Immature natural killer cell (primary cell): ENCODE results near the gene JAG2. TPM values are rescaled to one million over a fixed set of nuclear protein-coding genes. Genes with fewer than 3 reads are reported as not detected.

Experiments
- DNase-seq, 3 donors: peaks; one replicate each; pipeline ENCODE4 v3.0.0; 2022; ENCODE audit warnings: mixed read lengths in 1 of 3
- H3K27ac Mint-ChIP-seq, 6 donors: one replicate each; pipeline ENCODE4 v1.8.0; 2020; ENCODE audit warnings: mixed read lengths in 6 of 6, mild to moderate bottlenecking in 5 of 6, inconsistent platforms in 4 of 6, moderate library complexity in 3 of 6
- H3K27me3 Mint-ChIP-seq, 3 donors: one replicate each; pipeline ENCODE4 v1.8.0; 2020 to 2021; ENCODE audit warnings: low read depth in 3 of 3, mild to moderate bottlenecking in 3 of 3, mixed read lengths in 3 of 3, moderate library complexity in 3 of 3, inconsistent platforms in 1 of 3
- H3K36me3 Mint-ChIP-seq, 3 donors: one replicate each; pipeline ENCODE4 v1.8.0; 2020; ENCODE audit warnings: mixed read lengths in 3 of 3, inconsistent platforms in 2 of 3, mild to moderate bottlenecking in 2 of 3
- H3K4me1 Mint-ChIP-seq, 2 donors: one replicate each; pipeline ENCODE4 v1.8.0; 2020; ENCODE audit warnings: inconsistent platforms in 2 of 2, mild to moderate bottlenecking in 2 of 2, mixed read lengths in 2 of 2, moderate library complexity in 1 of 2
- H3K4me3 Mint-ChIP-seq, 5 donors: one replicate each; pipeline ENCODE4 v1.8.0; 2020; ENCODE audit warnings: mild to moderate bottlenecking in 5 of 5, mixed read lengths in 5 of 5, inconsistent platforms in 3 of 5, moderate library complexity in 3 of 5
- H3K9me3 Mint-ChIP-seq, 6 donors: one replicate each; pipeline ENCODE4 v1.8.0; 2020; ENCODE audit warnings: mild to moderate bottlenecking in 6 of 6, mixed read lengths in 6 of 6, inconsistent platforms in 4 of 6, moderate library complexity in 3 of 6
- polyA plus RNA-seq, 3 donors: library from polyadenylated mRNA; unstranded; fragments of 300-500 nt; fragmentation: Illumina TruSeq; gene quantifications; one replicate each; pipeline ENCODE4 v1.2.3, GENCODE V29; 2021

Gene JAG2
- polyA plus RNA-seq, 3 donors from 2014 or later, result 0.17 to 0.39 TPM; not detected in 1

DNA sequence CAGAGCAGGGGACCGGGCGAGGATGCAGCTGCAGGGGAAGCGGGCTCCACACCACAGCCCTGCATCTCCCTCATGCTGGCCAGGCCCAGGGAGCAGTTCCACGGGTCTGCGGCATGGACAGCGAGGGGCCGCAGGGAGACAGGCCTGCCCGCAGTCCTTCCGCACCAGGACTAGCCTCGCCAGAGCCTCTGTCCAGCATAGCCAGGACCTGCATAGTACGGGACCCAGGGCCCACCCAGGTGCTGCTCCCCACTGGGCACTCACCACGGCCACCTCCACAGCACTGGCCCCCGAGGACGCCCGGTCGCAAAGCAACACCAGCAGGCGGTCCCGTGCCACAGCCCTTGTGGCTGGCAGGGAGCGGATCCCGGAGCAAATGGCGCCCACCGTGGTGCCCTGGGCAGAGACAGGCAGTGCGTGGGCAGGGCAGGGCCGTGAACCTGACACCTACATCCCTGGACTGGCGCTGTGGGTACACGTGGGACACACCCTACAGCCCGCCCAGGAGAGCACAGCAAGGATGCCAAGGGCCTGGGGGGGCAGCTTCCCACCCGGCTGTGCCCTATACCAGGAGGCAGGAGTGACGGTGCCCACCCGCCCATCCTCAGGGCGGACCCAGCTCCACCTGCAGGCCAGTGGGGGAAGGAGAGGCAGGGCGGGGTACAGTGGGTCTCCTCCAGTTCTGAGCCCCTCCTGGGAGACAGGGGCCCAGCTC, 23.8 kb downstream of the JAG2 start:
- Mint-ChIP-seq H3K27me3 (peaks cover 0 to 3% (median 0%) of the 10 kb centered on the region in 3 donors), H3K4me3 (no peak overlapping the region), H3K36me3 (peaks cover 3 to 10% (median 5%) of the 10 kb centered on the region in 3 donors), H3K4me1 (no peaks in the 10 kb centered on the region), H3K9me3 (peaks cover 0 to 6% (median 0%) of the 10 kb centered on the region in 6 donors), H3K27ac (no peak overlapping the region)
- no peak for DNase-seq

DNA sequence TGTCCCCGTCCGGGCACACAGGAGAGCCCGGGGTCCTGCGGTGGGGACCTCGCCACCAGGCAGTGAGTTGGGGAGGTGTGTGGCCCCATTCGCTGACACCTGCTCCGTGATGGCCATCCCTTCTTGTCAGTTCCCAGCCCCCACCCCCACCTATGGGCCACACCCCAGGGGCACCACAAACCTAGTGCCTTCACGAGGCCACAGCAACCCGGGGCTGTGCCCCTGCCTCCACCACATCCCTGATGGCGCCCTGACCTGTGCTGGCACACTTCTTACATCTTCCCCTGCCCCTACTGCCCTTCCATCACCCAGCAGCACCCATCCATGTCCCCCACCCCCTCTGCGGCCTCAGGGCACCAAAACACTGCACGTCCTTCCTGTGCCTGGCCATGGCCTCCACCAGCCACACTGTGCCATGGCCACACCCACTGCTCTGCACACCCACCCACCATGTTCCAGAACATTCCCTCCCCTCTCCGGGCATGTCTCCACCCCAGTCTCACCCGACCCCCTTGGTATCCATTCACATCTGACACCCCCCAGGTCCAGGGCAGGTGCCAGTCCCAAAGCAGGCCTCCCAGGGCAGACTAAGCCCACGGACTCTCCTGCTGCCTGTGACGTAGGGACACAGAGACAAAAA, 24.4 kb downstream of the JAG2 start:
- peaks cover 0 to 6% (median 0%) of the 10 kb centered on the region in 6 donors for H3K9me3 Mint-ChIP-seq
- DNase-seq, result no peak
- H3K4me3 Mint-ChIP-seq, result no peak overlapping the region
- no peaks in the 10 kb centered on the region for H3K4me1 Mint-ChIP-seq
- peaks cover 3 to 10% (median 5%) of the 10 kb centered on the region in 3 donors for H3K36me3 Mint-ChIP-seq
- H3K27ac Mint-ChIP-seq, result no peak overlapping the region
- peaks cover 0 to 3% (median 0%) of the 10 kb centered on the region in 3 donors for H3K27me3 Mint-ChIP-seq

DNA sequence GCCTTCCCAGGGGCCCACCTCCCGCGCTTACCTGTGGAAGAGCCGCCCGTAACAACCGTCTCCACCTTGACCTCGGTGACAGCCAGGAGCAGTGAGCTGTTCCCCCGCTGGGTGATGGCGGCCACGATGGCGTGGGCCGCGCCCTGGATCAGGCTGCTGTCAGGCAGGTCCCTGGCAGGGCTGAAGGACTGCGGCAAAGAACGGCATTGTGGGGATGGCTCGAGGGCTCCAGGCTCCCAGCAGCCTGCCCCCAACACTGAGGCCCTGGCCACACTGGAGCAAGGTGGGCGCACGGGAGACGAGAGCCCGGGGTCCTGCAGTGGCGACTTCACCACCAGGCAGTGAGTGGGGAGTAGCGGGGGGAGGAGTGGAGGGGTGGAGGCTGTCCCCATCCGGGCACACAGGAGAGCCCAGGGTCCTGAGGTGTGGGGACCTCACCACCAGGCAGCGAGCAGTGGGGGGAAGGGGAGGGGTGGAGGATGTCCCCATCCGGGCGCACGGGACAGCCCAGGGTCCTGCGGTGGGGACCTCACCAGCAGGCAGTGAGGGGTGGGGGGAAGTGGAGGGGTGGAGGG, 25.0 kb downstream of the JAG2 start:
- Mint-ChIP-seq H3K27ac (no peak overlapping the region), H3K9me3 (peaks cover 0 to 6% (median 0%) of the 10 kb centered on the region in 6 donors), H3K4me1 (no peaks in the 10 kb centered on the region), H3K4me3 (no peak overlapping the region), H3K27me3 (peaks cover 0 to 3% (median 0%) of the 10 kb centered on the region in 3 donors), H3K36me3 (peaks cover 3 to 10% (median 5%) of the 10 kb centered on the region in 3 donors)
- no peak for DNase-seq

DNA sequence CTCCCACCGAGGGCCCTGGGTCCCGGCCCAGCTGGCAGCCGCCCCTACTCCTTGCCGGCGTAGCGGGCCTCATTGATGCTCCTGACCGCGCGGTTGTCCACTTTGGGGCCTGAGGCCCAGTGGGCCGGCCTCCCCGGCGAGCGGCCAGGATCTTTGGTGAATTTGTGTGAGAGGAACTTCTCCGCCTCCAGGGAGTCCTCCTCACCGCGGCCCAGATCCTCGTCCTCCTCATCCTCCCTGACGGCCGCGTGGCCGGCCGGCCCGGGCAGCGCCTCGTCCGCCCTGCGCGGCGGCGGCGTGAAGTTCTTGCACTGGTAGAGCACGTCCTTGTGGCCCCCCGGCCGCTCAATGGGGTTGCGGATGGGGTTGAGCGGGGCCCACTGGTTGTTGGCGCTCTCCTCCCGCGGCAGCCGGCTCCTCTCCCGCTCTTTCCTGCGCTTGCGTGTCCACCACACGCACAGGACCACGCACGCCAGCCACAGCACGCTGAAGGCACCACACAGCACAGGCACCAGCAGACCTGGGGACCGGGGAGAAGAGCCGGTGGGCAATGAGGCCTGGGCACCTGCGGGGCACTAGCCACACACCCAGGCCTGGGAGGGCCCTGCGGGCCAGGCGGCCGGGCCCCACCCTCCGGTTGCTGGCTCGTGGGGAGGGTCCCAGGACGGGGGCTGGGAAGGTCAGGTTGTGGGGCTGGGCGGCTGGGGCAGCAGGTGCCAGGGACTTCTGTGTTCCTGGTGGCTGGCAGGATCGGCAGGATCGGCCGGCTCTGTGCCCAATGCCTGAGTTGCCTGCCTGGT, 25.7 kb downstream of the JAG2 start:
- H3K27me3 Mint-ChIP-seq, result peaks cover 0 to 3% (median 0%) of the 10 kb centered on the region in 3 donors
- H3K4me3 Mint-ChIP-seq, result no peak overlapping the region
- no peak overlapping the region for H3K27ac Mint-ChIP-seq
- H3K9me3 Mint-ChIP-seq, result peaks cover 0 to 6% (median 0%) of the 10 kb centered on the region in 6 donors
- DNase-seq, result no peak
- no peaks in the 10 kb centered on the region for H3K4me1 Mint-ChIP-seq
- peaks cover 3 to 10% (median 5%) of the 10 kb centered on the region in 3 donors for H3K36me3 Mint-ChIP-seq

DNA sequence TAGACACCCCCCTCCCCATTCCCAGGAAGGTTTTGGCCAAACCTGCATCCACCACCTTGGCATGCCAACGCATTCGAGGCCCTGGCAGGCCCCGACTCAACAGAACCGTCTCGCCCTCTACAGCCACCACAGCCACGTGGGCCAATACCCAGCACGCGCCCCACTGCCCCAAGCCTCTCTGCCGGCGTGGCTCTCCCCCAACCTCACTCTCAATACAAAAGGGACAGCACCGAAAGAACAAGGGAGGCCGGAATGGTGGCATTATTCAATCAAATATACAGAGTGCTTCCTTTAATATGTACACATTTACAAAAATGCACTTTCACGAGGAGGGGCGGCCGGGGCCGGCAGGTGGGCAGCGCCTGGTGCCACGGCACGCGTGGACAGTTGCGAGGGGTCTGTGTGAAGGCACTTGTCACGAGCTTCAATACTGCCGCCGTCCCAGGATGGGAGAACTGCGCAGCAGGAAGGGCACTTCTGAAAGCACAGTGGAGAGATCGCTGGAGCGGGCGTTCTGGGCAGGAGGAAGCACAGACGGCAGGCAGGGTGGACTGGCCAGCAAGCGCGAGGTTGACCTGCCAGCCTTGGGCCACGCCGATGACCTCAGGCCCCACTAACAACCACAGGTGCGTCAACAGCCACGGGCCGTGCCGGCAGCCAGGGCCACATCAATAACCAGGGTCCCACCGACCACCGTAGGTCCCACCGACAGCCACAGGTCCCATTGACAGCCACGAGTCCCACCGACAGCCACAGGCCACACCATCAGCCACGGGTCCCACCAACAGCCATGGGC, 26.9 kb downstream of the JAG2 start:
- peaks cover 0 to 6% (median 0%) of the 10 kb centered on the region in 6 donors for H3K9me3 Mint-ChIP-seq
- H3K27me3 Mint-ChIP-seq, result peaks cover 2 to 3% (median 2%) of the 10 kb centered on the region in 3 donors
- peaks cover 3 to 10% (median 5%) of the 10 kb centered on the region in 3 donors for H3K36me3 Mint-ChIP-seq
- no peak for DNase-seq
- no peaks in the 10 kb centered on the region for H3K4me1 Mint-ChIP-seq
- no peak overlapping the region for H3K4me3 Mint-ChIP-seq
- no peak overlapping the region for H3K27ac Mint-ChIP-seq

DNA sequence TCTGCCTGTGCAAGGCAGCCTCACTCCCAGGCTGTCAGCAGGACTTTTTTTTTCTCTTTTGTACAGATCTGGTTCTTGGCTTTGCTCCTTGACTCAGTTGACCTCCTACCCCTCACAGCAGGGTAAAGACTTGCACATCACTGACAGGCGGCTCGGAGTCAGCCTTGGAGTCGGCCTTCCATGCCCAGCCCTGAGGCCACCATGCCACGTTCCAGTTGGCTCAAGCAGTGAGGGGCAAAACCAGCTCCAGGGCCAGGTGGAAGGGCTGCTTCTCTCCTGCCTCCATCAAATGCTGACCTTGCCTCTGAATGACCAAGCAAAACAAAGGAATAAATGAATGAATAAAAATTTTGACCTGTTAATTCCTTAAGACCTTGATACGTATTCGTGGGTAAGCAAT, 27.6 kb downstream of the JAG2 start:
- H3K27me3 Mint-ChIP-seq, result peaks cover 2 to 3% (median 3%) of the 10 kb centered on the region in 3 donors
- H3K36me3 Mint-ChIP-seq, result peaks cover 3 to 10% (median 5%) of the 10 kb centered on the region in 3 donors
- H3K27ac Mint-ChIP-seq, result no peak overlapping the region
- peaks cover 0 to 6% (median 0%) of the 10 kb centered on the region in 6 donors for H3K9me3 Mint-ChIP-seq
- H3K4me3 Mint-ChIP-seq, result no peak overlapping the region
- no peak for DNase-seq
- H3K4me1 Mint-ChIP-seq, result no peaks in the 10 kb centered on the region

DNA sequence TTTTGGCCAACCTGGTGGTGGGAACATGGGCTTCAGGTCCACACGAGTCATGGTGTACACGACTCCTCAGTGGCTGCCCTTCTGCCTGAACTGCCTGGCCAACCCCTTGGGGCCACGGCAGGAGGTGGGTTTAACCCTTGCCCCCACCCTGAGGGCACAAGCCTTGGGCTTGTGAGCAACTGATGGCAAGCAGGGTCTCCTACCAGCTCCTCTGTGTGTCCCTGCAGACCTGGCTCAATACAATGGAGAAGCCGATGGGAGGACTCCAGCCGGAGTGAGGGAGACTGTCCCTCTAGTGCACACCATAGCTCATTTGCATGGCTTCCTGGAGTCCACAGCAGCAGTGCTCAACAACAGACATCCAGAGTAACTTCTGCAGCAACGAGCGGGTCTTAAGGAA, 28.0 kb downstream of the JAG2 start:
- Mint-ChIP-seq H3K27ac (no peak overlapping the region), H3K36me3 (peaks cover 3 to 10% (median 5%) of the 10 kb centered on the region in 3 donors), H3K4me1 (no peaks in the 10 kb centered on the region), H3K4me3 (no peak overlapping the region), H3K27me3 (peaks cover 2 to 4% (median 3%) of the 10 kb centered on the region in 3 donors), H3K9me3 (peaks cover 0 to 6% (median 0%) of the 10 kb centered on the region in 6 donors)
- no peak for DNase-seq

DNA sequence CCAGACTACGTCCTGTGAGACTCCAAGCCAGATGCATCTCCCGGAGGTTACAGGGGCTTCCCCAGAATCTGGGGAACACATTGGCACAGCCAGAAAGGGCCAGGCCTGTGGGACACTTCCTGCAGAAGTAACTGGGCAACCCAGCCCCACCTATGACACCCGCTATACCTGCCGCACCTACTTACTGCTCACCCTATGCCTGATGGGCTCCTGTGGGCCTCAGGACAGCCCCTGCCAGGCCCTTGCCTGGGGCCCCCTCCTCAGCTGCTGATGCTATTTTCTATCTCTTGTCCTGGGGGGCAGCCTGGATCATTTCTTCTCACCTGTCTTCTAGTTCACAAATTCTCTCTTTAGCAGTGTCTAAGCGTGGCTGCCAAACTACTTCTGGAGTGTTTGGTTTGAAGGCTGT, 28.7 kb downstream of the JAG2 start:
- Mint-ChIP-seq H3K27me3 (peaks cover 2 to 4% (median 3%) of the 10 kb centered on the region in 3 donors), H3K9me3 (peaks cover 0 to 6% (median 0%) of the 10 kb centered on the region in 6 donors), H3K4me1 (no peaks in the 10 kb centered on the region), H3K36me3 (peaks cover 3 to 10% (median 5%) of the 10 kb centered on the region in 3 donors), H3K4me3 (no peak overlapping the region), H3K27ac (no peak overlapping the region)
- DNase-seq, result no peak

DNA sequence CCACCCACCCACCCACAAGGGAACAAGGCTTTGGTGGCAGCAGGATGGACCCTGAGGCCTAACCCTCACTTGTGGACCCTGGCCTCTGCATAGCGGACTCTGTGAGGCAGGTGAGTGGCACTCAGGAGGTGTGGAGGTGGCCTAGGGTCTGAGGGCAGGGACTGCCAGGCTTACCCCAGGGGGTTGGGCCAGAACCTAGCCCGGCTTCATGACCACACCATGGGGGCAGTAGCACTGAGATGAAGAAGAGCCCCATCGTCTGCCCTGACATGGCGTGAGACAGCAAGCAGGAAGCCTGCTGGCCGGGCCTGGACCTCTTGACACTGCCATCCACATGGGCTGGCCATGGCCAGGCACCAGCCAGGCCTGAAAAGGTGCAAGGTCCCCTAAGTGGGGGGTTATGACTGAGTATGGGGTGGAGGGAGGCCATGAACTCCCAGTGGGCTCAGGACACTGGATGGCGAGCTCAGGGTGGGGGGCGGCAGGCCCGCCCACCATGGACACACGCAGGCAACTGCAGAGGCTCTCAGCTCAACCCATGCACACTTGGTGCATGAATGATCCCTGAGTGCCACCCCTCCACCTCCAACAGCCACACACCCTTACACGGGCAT, 29.3 kb downstream of the JAG2 start:
- no peak for DNase-seq
- Mint-ChIP-seq H3K4me3 (no peak overlapping the region), H3K4me1 (no peaks in the 10 kb centered on the region), H3K36me3 (peaks cover 3 to 10% (median 5%) of the 10 kb centered on the region in 3 donors), H3K9me3 (peaks cover 0 to 6% (median 0%) of the 10 kb centered on the region in 6 donors), H3K27ac (no peak overlapping the region), H3K27me3 (peaks cover 2 to 6% (median 3%) of the 10 kb centered on the region in 3 donors)

DNA sequence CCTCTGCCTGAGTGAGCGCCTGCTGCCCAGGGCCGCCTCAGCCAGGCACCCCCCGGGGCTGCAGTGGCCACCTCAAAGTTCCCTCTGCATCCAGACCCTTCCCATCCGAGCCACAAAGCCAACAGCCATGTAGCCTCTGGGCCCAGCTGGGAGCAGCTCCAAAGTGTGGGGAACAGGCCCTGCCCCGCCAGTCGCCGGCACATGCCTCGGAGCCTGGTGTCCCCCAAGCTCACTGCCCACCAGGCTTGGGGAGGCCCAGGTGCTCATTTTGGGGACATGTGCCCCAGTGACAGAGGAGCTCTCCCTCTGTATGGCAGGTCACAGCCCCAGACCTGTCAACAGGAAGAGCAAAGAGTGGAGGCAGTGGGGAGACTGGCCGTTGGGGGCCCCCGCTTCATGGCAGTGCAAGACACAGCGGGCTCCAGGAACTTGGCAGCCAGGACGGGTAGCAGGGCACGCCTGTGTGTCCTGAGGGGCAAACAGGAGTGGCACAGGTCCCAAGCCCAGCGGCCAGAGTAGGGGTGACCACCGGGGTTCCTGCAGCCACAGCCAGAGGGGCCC, 29.9 kb downstream of the JAG2 start:
- Mint-ChIP-seq H3K27me3 (peaks cover 2 to 4% (median 3%) of the 10 kb centered on the region in 3 donors), H3K36me3 (peaks cover 3 to 10% (median 5%) of the 10 kb centered on the region in 3 donors), H3K4me3 (no peak overlapping the region), H3K9me3 (peaks cover 0 to 6% (median 0%) of the 10 kb centered on the region in 6 donors), H3K4me1 (no peaks in the 10 kb centered on the region), H3K27ac (no peak overlapping the region)
- no peak for DNase-seq

DNA sequence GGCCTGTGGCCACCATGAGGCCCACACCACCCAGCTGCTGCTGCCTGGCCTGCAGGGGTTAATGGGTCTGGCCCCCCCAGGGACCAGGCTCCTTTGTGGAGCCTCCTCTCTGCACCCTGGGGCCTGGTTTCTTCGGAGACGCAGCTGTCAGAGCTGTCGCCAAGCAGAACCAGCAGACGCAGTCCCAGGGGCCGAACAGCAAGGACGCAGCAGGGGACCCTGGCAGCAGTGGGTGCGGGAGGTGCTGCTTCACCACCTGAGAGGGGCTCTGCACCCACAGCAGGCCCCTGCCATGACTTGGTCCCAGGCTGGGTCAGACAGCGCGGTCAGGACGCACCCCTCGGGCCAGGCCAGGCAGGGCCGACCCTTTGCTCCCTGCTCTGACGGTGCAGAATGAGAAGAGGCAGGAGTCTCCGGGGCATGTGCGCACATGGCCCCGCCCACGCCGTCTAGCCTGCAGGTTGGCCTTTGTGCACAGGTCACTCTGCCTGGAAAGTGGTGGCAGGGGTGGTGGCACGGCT, 30.5 kb downstream of the JAG2 start:
- no peaks in the 10 kb centered on the region for H3K4me1 Mint-ChIP-seq
- peaks cover 3 to 10% (median 5%) of the 10 kb centered on the region in 3 donors for H3K36me3 Mint-ChIP-seq
- H3K27ac Mint-ChIP-seq, result no peak overlapping the region
- peaks cover 0 to 6% (median 2%) of the 10 kb centered on the region in 6 donors for H3K9me3 Mint-ChIP-seq
- no peak overlapping the region for H3K4me3 Mint-ChIP-seq
- H3K27me3 Mint-ChIP-seq, result peaks cover 2 to 6% (median 4%) of the 10 kb centered on the region in 3 donors
- DNase-seq, result no peak

DNA sequence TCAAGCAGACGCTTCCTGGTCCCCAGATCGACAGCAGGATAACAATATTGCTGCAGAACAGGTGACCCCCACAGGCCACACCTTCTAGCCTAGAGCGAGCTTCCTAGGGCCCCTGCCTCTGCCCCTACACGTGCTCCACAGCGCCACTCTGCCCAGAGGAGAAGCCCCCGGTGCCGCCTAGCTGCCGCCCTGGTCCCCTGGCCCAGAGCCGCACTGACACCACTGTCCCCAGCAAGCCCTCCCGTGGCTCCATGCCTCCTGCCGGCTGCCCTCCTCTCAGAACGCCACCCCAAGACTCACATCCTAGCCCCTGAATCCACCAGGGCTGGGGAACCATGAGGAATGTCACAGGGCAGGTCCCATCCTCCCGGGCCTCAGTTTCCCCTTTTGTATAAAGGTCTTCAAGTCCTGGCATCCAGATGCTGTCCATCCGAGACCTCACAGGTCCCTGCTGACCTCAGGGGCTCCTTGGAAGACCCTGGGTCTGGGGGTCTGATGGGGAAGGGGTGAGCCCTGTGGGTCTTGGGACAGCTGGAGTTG, 31.0 kb downstream of the JAG2 start:
- DNase-seq, result no peak
- no peak overlapping the region for H3K27ac Mint-ChIP-seq
- no peak overlapping the region for H3K4me3 Mint-ChIP-seq
- H3K36me3 Mint-ChIP-seq, result peaks cover 3 to 10% (median 8%) of the 10 kb centered on the region in 3 donors
- H3K9me3 Mint-ChIP-seq, result peaks cover 2 to 8% (median 5%) of the 10 kb centered on the region in 6 donors
- H3K27me3 Mint-ChIP-seq, result peaks cover 2 to 7% (median 6%) of the 10 kb centered on the region in 3 donors
- H3K4me1 Mint-ChIP-seq, result no peaks in the 10 kb centered on the region
